ENCODE data around the gene RAD51C.

GRCh38 chr17:58667934-58668597 is 24.3 kb upstream of the RAD51C start:
- no peak for TF ChIP-seq ZBTB7A (IDR thresholded peaks at IDR 0.05; ENCODE audit: borderline replicate concordance, control insufficient read depth, low read depth, low read length)
- no peak for TF ChIP-seq KDM1A (IDR thresholded peaks at IDR 0.05)

Data from K562 (cell line).